Astrocyte (in vitro differentiated cells and primary cell): ENCODE measurements around the gene AGPS. TPM values are rescaled to one million over a fixed set of nuclear protein-coding genes. Genes with fewer than 3 reads are reported as not detected.
A peak's percentile ranks its signal among the peaks of the same experiment; 100 is the strongest.

Experiments
- DNase-seq: peaks from one replicate; pipeline ENCODE4 v3.0.0-alpha.2; 2010; ENCODE audit warnings: low read depth
- FAIRE-seq: peaks from 2 replicates; lab custom pipeline; 2011; peaks lifted over from hg19 to GRCh38; lab: Jason Lieb, UNC
- H2AFZ ChIP-seq: 2 replicates; pipeline ENCODE4 v1.6.0; 2012; ENCODE audit warnings: low read depth, low read length, inconsistent platforms
- H3K27ac ChIP-seq: 2 replicates; pipeline ENCODE4 v1.5.1; 2011; ENCODE audit warnings: low read depth, low read length, inconsistent platforms
- H3K27me3 ChIP-seq: 2 replicates; pipeline ENCODE4 v1.6.0; 2011; ENCODE audit warnings: low read length, inconsistent platforms; ENCODE audit not compliant: insufficient read depth
- H3K36me3 ChIP-seq: 2 replicates; pipeline ENCODE4 v1.5.1; 2011; ENCODE audit warnings: low read length, inconsistent platforms; ENCODE audit not compliant: insufficient read depth
- H3K4me1 ChIP-seq: 2 replicates; pipeline ENCODE4 v1.5.1; 2011; ENCODE audit warnings: low read length, inconsistent platforms; ENCODE audit not compliant: insufficient read depth
- H3K4me2 ChIP-seq: 2 replicates; pipeline ENCODE4 v1.6.0; 2012; ENCODE audit warnings: low read length, inconsistent platforms
- H3K4me3 ChIP-seq: 2 replicates; pipeline ENCODE4 v1.5.1; 2011; ENCODE audit warnings: low read depth, mild to moderate bottlenecking, low read length, inconsistent platforms; ENCODE audit not compliant: insufficient read depth
- H3K79me2 ChIP-seq: 2 replicates; pipeline ENCODE4 v1.6.0; 2012; ENCODE audit warnings: mild to moderate bottlenecking, low read length, inconsistent platforms; ENCODE audit not compliant: insufficient read depth
- H3K9ac ChIP-seq: 2 replicates; pipeline ENCODE4 v1.6.0; 2012; ENCODE audit warnings: mild to moderate bottlenecking, low read length, inconsistent platforms
- H3K9me3 ChIP-seq: 2 replicates; pipeline ENCODE4 v1.5.1; 2012; ENCODE audit warnings: low read depth, mild to moderate bottlenecking, low read length, inconsistent platforms; ENCODE audit not compliant: insufficient read depth
- H4K20me1 ChIP-seq: 2 replicates; pipeline ENCODE4 v1.6.0; 2012; ENCODE audit warnings: low read length, inconsistent platforms; ENCODE audit not compliant: insufficient read depth
- H3K27ac Mint-ChIP-seq: one replicate; pipeline ENCODE4 v1.8.0; 2021; ENCODE audit warnings: mild to moderate bottlenecking, mixed read lengths; ENCODE audit not compliant: unreplicated experiment
- H3K27me3 Mint-ChIP-seq: one replicate; pipeline ENCODE4 v1.8.0; 2021; ENCODE audit warnings: low read depth, mixed read lengths; ENCODE audit not compliant: unreplicated experiment
- H3K36me3 Mint-ChIP-seq: one replicate; pipeline ENCODE4 v1.8.0; 2021; ENCODE audit warnings: low read depth, mixed read lengths; ENCODE audit not compliant: unreplicated experiment
- H3K4me1 Mint-ChIP-seq: one replicate; pipeline ENCODE4 v1.8.0; 2021; ENCODE audit warnings: low read depth, mixed read lengths; ENCODE audit not compliant: unreplicated experiment
- H3K4me3 Mint-ChIP-seq: one replicate; pipeline ENCODE4 v1.8.0; 2021; ENCODE audit warnings: mild to moderate bottlenecking, moderate library complexity, mixed read lengths; ENCODE audit not compliant: unreplicated experiment
- H3K9me3 Mint-ChIP-seq: one replicate; pipeline ENCODE4 v1.8.0; 2021; ENCODE audit warnings: mild to moderate bottlenecking, mixed read lengths; ENCODE audit not compliant: unreplicated experiment
- CTCF ChIP-seq: IDR thresholded peaks from 2 replicates; pipeline ENCODE4 v1.5.1; 2011; ENCODE audit warnings: low read depth, mild to moderate bottlenecking, inconsistent platforms, low read length, moderate library complexity; ENCODE audit not compliant: insufficient read depth
- EZH2 ChIP-seq: IDR thresholded peaks from 2 replicates; pipeline ENCODE4 v1.6.1; 2012; ENCODE audit warnings: mild to moderate bottlenecking, low read length, inconsistent platforms; ENCODE audit not compliant: insufficient read depth
- total RNA-seq: library from RNA; stranded (reverse); gene quantifications from 2 replicates; pipeline ENCODE4 v1.2.1, GENCODE V29; 2021

Gene AGPS
- total RNA-seq, 1 donor from 2014 or later = 66.2 TPM

- no peak overlapping the region for H3K4me2 ChIP-seq
- peaks cover 2% of the 10 kb centered on the region for H3K36me3 ChIP-seq
- no peaks in the 10 kb centered on the region for H4K20me1 ChIP-seq
- no peaks in the 10 kb centered on the region for H3K27me3 ChIP-seq
- FAIRE-seq (no peak), DNase-seq (peak; percentile 12)
- H3K4me1 ChIP-seq = peaks cover 15% of the 10 kb centered on the region
- H2AFZ ChIP-seq = no peak overlapping the region
- H3K27me3 Mint-ChIP-seq = no peaks in the 10 kb centered on the region
- peaks cover 2% of the 10 kb centered on the region for H3K9me3 ChIP-seq
- no peak overlapping the region for H3K9ac ChIP-seq
- no peak overlapping the region for H3K4me3 Mint-ChIP-seq
- peaks cover 8% of the 10 kb centered on the region for H3K36me3 Mint-ChIP-seq
- peaks cover 18% of the 10 kb centered on the region for H3K4me1 Mint-ChIP-seq
- H3K27ac ChIP-seq = no peak overlapping the region
- H3K79me2 ChIP-seq = peaks cover 3% of the 10 kb centered on the region
- no peaks in the 10 kb centered on the region for H3K9me3 Mint-ChIP-seq
- H3K4me3 ChIP-seq = no peak overlapping the region
- H3K27ac Mint-ChIP-seq = no peak overlapping the region
- no peak for TF ChIP-seq EZH2
- TF ChIP-seq CTCF = no peak
Measured at GRCh38 chr2:177466337-177467195, 74.0 kb downstream of the AGPS start.

GRCh38 chr2:177467646-177468045 lies 75.1 kb downstream of the AGPS start:
- Histone ChIP-seq H3K27me3 (no peaks in the 10 kb centered on the region), H3K79me2 (peaks cover 3% of the 10 kb centered on the region), H3K27ac (peak overlapping the region; percentile 23), H3K9me3 (peaks cover 2% of the 10 kb centered on the region), H2AFZ (no peak overlapping the region), H3K9ac (no peak overlapping the region), H4K20me1 (no peaks in the 10 kb centered on the region), H3K4me2 (peak overlapping the region; percentile 44), H3K36me3 (peaks cover 2% of the 10 kb centered on the region), H3K4me3 (no peak overlapping the region), H3K4me1 (peaks cover 15% of the 10 kb centered on the region)
- Mint-ChIP-seq H3K4me1 (peaks cover 18% of the 10 kb centered on the region), H3K27me3 (no peaks in the 10 kb centered on the region), H3K36me3 (peaks cover 12% of the 10 kb centered on the region), H3K27ac (peak overlapping the region; percentile 87), H3K9me3 (peaks cover 8% of the 10 kb centered on the region), H3K4me3 (peak overlapping the region; percentile 63)
- TF ChIP-seq CTCF (no peak), EZH2 (no peak)
- no peak for FAIRE-seq
- peak; percentile 84 for DNase-seq

- H3K27ac Mint-ChIP-seq = no peak overlapping the region
- Histone ChIP-seq H3K27me3 (no peaks in the 10 kb centered on the region), H2AFZ (no peak overlapping the region), H4K20me1 (no peaks in the 10 kb centered on the region), H3K4me2 (no peak overlapping the region), H3K4me3 (no peak overlapping the region), H3K27ac (no peak overlapping the region), H3K79me2 (no peaks in the 10 kb centered on the region), H3K4me1 (peaks cover 17% of the 10 kb centered on the region), H3K36me3 (no peaks in the 10 kb centered on the region), H3K9ac (no peak overlapping the region), H3K9me3 (no peaks in the 10 kb centered on the region)
- H3K36me3 Mint-ChIP-seq = peaks cover 13% of the 10 kb centered on the region
- H3K9me3 Mint-ChIP-seq = peaks cover 8% of the 10 kb centered on the region
- no peak for TF ChIP-seq CTCF
- no peak for TF ChIP-seq EZH2
- peaks cover 33% of the 10 kb centered on the region for H3K4me1 Mint-ChIP-seq
- DNase-seq (no peak), FAIRE-seq (no peak)
- no peaks in the 10 kb centered on the region for H3K27me3 Mint-ChIP-seq
- H3K4me3 Mint-ChIP-seq = no peak overlapping the region
Measured at GRCh38 chr2:177471990-177472389, 79.4 kb downstream of the AGPS start.
